Neural progenitor cell (in vitro differentiated cells): Measurements from ENCODE around the gene KMT5C. TPM values are rescaled to one million over a fixed set of nuclear protein-coding genes. Genes with fewer than 3 reads are reported as not detected.

Source experiments
- DNase-seq: peaks from one replicate; pipeline ENCODE4 v3.0.0-alpha.2; 2016; ENCODE audit warnings: low spot score
- H2AFZ ChIP-seq: fragments of 200-600 bp; sonication (generic); replicated peaks from 2 replicates; pipeline ENCODE4 v1.6.1; 2016; ENCODE audit warnings: antibody characterized with exemption
- H3F3A ChIP-seq: fragments of 200-600 bp; sonication (generic); 2 replicates; pipeline ENCODE4 v1.6.1; 2016; ENCODE audit warnings: antibody characterized with exemption, low read depth
- H3K27ac ChIP-seq: fragments of 200-600 bp; sonication (generic); 2 replicates; pipeline ENCODE4 v1.5.1; 2016; ENCODE audit warnings: mild to moderate bottlenecking
- H3K27me3 ChIP-seq: fragments of 200-600 bp; sonication (generic); 2 replicates; pipeline ENCODE4 v1.6.1; 2016; ENCODE audit warnings: mild to moderate bottlenecking, moderate library complexity
- H3K36me3 ChIP-seq: fragments of 200-600 bp; sonication (generic); 2 replicates; pipeline ENCODE4 v1.5.1; 2016
- H3K4me1 ChIP-seq: fragments of 200-600 bp; sonication (generic); 2 replicates; pipeline ENCODE4 v1.6.1; 2016; ENCODE audit warnings: mixed run types
- H3K4me2 ChIP-seq: fragments of 200-600 bp; sonication (generic); 2 replicates; pipeline ENCODE4 v1.6.1; 2016
- H3K4me3 ChIP-seq: fragments of 200-600 bp; sonication (generic); 2 replicates; pipeline ENCODE4 v1.5.1; 2016
- H3K79me2 ChIP-seq: fragments of 200-600 bp; sonication (generic); 2 replicates; pipeline ENCODE4 v1.6.1; 2016; ENCODE audit warnings: low read depth
- H3K9ac ChIP-seq: fragments of 200-600 bp; sonication (generic); 2 replicates; pipeline ENCODE4 v1.6.1; 2016
- H3K9me3 ChIP-seq: fragments of 200-600 bp; sonication (generic); 2 replicates; pipeline ENCODE4 v1.5.1; 2016; ENCODE audit warnings: low read depth
- H4K20me1 ChIP-seq: fragments of 200-600 bp; sonication (generic); 2 replicates; pipeline ENCODE4 v1.6.1; 2016; ENCODE audit warnings: low read depth
- H3K27ac Mint-ChIP-seq: 3 replicates; pipeline ENCODE4 v1.8.0; 2021; ENCODE audit warnings: mixed read lengths
- H3K27me3 Mint-ChIP-seq: 2 replicates; pipeline ENCODE4 v1.8.0; 2022; ENCODE audit warnings: low read depth, mild to moderate bottlenecking, inconsistent platforms, moderate library complexity, mixed read lengths; ENCODE audit not compliant: insufficient read depth
- H3K36me3 Mint-ChIP-seq: 3 replicates; pipeline ENCODE4 v1.8.0; 2021; ENCODE audit warnings: mixed read lengths
- H3K4me1 Mint-ChIP-seq: 3 replicates; pipeline ENCODE4 v1.8.0; 2021; ENCODE audit warnings: mixed read lengths
- H3K4me3 Mint-ChIP-seq: 3 replicates; pipeline ENCODE4 v1.8.0; 2021; ENCODE audit warnings: mild to moderate bottlenecking, moderate library complexity, mixed read lengths
- H3K9me3 Mint-ChIP-seq: 3 replicates; pipeline ENCODE4 v1.8.0; 2020; ENCODE audit warnings: mixed read lengths
- EZH2 ChIP-seq: fragments of 200-600 bp; sonication (generic); IDR thresholded peaks from 2 replicates; pipeline ENCODE4 v1.6.1; 2017; ENCODE audit warnings: antibody characterized with exemption, mild to moderate bottlenecking, moderate library complexity
- EZH2phosphoT487 ChIP-seq: fragments of 200-600 bp; sonication (generic); IDR thresholded peaks from 2 replicates; pipeline ENCODE4 v1.6.1; 2017; ENCODE audit warnings: antibody characterized with exemption
- total RNA-seq: library from RNA; depleted of rRNA; stranded (reverse); fragments of >200 nt; gene quantifications from 2 replicates; pipeline ENCODE4 v1.2.3, GENCODE V29; 2015; ENCODE audit warnings: low replicate concordance
- TF ChIP-seq, protein P1 (sequence below): fragments of 200-600 bp; sonication (generic); IDR thresholded peaks from 2 replicates; pipeline ENCODE4 v1.5.1; 2017; ENCODE audit warnings: antibody characterized with exemption, mild to moderate bottlenecking

Gene KMT5C
- total RNA-seq, 1 donor from 2014 or later: 21.1 TPM

DNA sequence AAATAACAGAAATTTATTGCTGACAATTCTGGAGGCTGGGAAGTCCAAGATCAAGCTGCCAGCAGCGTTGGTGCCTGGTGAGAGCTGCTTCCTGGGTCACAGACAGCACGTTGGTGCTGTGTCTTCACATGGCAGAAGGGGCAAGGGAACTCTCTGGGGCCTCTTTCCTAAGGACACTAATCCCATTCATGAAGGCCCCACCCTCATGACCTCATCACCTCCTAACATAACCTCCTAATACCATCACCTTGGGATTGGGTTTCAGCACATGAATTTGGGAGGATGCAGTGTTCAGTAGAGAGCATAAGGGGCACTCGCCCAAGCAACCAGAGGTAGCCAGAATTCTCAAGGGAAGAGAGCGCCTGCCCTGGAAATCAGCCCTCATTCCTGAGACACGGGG lies 30.2 kb upstream of the KMT5C start:
- no peaks in the 10 kb centered on the region for H3K4me1 ChIP-seq
- TF ChIP-seq EZH2phosphoT487 (no peak), EZH2 (no peak)
- TF ChIP-seq, protein P1, sequence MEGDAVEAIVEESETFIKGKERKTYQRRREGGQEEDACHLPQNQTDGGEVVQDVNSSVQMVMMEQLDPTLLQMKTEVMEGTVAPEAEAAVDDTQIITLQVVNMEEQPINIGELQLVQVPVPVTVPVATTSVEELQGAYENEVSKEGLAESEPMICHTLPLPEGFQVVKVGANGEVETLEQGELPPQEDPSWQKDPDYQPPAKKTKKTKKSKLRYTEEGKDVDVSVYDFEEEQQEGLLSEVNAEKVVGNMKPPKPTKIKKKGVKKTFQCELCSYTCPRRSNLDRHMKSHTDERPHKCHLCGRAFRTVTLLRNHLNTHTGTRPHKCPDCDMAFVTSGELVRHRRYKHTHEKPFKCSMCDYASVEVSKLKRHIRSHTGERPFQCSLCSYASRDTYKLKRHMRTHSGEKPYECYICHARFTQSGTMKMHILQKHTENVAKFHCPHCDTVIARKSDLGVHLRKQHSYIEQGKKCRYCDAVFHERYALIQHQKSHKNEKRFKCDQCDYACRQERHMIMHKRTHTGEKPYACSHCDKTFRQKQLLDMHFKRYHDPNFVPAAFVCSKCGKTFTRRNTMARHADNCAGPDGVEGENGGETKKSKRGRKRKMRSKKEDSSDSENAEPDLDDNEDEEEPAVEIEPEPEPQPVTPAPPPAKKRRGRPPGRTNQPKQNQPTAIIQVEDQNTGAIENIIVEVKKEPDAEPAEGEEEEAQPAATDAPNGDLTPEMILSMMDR: no peak
- peaks cover 7% of the 10 kb centered on the region for H3K27me3 Mint-ChIP-seq
- H3K9ac ChIP-seq: no peak overlapping the region
- H3K9me3 ChIP-seq: no peaks in the 10 kb centered on the region
- peaks cover 2% of the 10 kb centered on the region for H3K9me3 Mint-ChIP-seq
- H3K4me3 Mint-ChIP-seq: no peak overlapping the region
- H3K27me3 ChIP-seq: no peaks in the 10 kb centered on the region
- peaks cover 36% of the 10 kb centered on the region for H3K36me3 Mint-ChIP-seq
- no peak overlapping the region for H3K4me3 ChIP-seq
- H3F3A ChIP-seq: peaks cover 13% of the 10 kb centered on the region
- no peak for DNase-seq
- no peaks in the 10 kb centered on the region for H3K36me3 ChIP-seq
- H3K27ac ChIP-seq: no peak overlapping the region
- no peak overlapping the region for H3K4me2 ChIP-seq
- H3K4me1 Mint-ChIP-seq: peaks cover 15% of the 10 kb centered on the region
- H3K27ac Mint-ChIP-seq: no peak overlapping the region
- peaks cover 2% of the 10 kb centered on the region for H4K20me1 ChIP-seq
- H3K79me2 ChIP-seq: no peaks in the 10 kb centered on the region
- H2AFZ ChIP-seq: no peak overlapping the region

DNA sequence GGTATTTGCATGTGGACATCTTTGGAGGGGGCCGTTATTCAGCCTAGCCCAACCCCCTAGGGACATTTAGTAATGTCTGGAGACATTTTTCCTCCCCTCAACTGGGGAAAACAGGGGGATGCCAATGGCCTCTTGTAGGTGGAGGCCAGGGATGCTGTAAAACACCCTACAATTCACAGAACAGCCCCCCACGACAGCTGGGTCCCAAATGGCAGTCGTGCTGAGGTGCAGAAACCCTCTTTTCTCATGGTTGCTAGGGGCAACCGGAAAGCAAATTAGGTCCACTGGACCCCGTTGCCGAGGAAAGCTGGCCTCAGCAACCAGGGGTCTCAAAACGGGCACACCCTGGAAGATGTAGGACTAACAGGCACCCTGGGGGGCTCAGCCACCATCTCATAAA lies 29.2 kb upstream of the KMT5C start:
- Mint-ChIP-seq H3K4me3 (peak overlapping the region; percentile 7), H3K9me3 (peaks cover 2% of the 10 kb centered on the region), H3K27ac (peak overlapping the region; percentile 40), H3K36me3 (peaks cover 34% of the 10 kb centered on the region), H3K27me3 (peaks cover 10% of the 10 kb centered on the region), H3K4me1 (peaks cover 15% of the 10 kb centered on the region)
- Histone ChIP-seq H3K9me3 (no peaks in the 10 kb centered on the region), H3K27ac (no peak overlapping the region), H3K27me3 (no peaks in the 10 kb centered on the region), H3K4me2 (no peak overlapping the region), H3K4me1 (no peaks in the 10 kb centered on the region), H3K4me3 (no peak overlapping the region), H4K20me1 (no peaks in the 10 kb centered on the region), H2AFZ (no peak overlapping the region), H3K79me2 (no peaks in the 10 kb centered on the region), H3K36me3 (no peaks in the 10 kb centered on the region), H3F3A (peaks cover 10% of the 10 kb centered on the region), H3K9ac (no peak overlapping the region)
- DNase-seq: no peak
- TF ChIP-seq, protein P1: no peak
- TF ChIP-seq EZH2: no peak

DNA sequence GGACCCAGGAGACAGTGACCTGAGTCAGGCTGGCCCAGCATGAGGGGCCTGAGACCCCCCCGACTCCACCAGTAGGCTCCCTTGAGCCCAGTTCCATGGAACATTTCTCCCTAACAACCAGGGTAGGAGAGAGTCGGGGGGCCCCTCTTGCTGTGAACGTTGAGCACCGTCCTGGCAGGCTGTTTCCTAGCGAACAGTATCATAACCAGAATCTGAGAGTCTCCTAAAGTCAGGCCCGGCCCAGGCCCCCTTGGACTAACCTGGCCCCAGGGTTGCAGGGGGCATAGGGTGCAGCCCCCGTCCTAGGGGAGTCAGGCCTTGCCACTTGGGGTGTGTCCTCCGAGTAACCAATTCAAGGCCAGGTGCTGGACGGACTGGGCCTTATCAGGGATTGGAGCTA lies 28.3 kb upstream of the KMT5C start:
- Histone ChIP-seq H3K27ac (no peak overlapping the region), H3F3A (peaks cover 10% of the 10 kb centered on the region), H3K36me3 (no peaks in the 10 kb centered on the region), H3K9me3 (no peaks in the 10 kb centered on the region), H3K79me2 (no peaks in the 10 kb centered on the region), H2AFZ (no peak overlapping the region), H3K9ac (no peak overlapping the region), H3K4me3 (no peak overlapping the region), H3K4me2 (no peak overlapping the region), H4K20me1 (no peaks in the 10 kb centered on the region), H3K27me3 (no peaks in the 10 kb centered on the region), H3K4me1 (no peaks in the 10 kb centered on the region)
- DNase-seq: no peak
- Mint-ChIP-seq H3K9me3 (peaks cover 2% of the 10 kb centered on the region), H3K4me1 (peaks cover 15% of the 10 kb centered on the region), H3K27me3 (peaks cover 10% of the 10 kb centered on the region), H3K27ac (no peak overlapping the region), H3K36me3 (peaks cover 27% of the 10 kb centered on the region), H3K4me3 (no peak overlapping the region)
- TF ChIP-seq EZH2phosphoT487 (no peak), EZH2 (no peak)
- TF ChIP-seq, protein P1: no peak

DNA sequence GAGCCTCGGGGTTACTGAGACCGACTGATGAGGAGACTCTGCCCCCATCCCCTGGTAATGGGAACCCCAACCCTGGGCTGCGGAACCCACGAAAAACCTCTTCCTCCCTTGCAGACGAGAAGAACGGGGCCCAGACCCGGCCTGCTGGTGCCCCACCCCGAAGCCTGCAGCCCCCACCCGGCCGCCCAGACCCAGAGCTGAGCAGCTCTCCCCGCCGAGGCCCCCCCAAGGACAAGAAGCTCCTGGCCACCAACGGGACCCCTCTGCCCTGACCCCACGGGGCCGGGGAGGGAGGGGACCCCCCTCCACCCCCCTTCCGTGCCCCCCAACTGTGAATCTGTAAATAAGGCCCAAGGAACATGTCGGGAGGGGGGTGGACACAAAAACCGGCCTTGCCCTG lies 27.9 kb upstream of the KMT5C start:
- H3K36me3 Mint-ChIP-seq: peaks cover 23% of the 10 kb centered on the region
- no peak overlapping the region for H3K9ac ChIP-seq
- H3K9me3 Mint-ChIP-seq: peaks cover 2% of the 10 kb centered on the region
- H2AFZ ChIP-seq: no peak overlapping the region
- TF ChIP-seq EZH2phosphoT487: no peak
- no peak for TF ChIP-seq EZH2
- TF ChIP-seq, protein P1: no peak
- peaks cover 10% of the 10 kb centered on the region for H3K27me3 Mint-ChIP-seq
- H3K4me1 Mint-ChIP-seq: peaks cover 15% of the 10 kb centered on the region
- no peak for DNase-seq
- H3K4me1 ChIP-seq: no peaks in the 10 kb centered on the region
- H3K79me2 ChIP-seq: no peaks in the 10 kb centered on the region
- no peaks in the 10 kb centered on the region for H3K27me3 ChIP-seq
- H3K4me3 Mint-ChIP-seq: no peak overlapping the region
- no peaks in the 10 kb centered on the region for H3K36me3 ChIP-seq
- no peak overlapping the region for H3K27ac ChIP-seq
- no peak overlapping the region for H3K4me3 ChIP-seq
- H3K9me3 ChIP-seq: no peaks in the 10 kb centered on the region
- no peak overlapping the region for H3K4me2 ChIP-seq
- H3K27ac Mint-ChIP-seq: no peak overlapping the region
- no peaks in the 10 kb centered on the region for H4K20me1 ChIP-seq
- H3F3A ChIP-seq: peaks cover 10% of the 10 kb centered on the region
